COR-L47 (cell line): ENCODE results near the gene SMYD2.

ENCODE experiments used
- DNase-seq: peaks from one replicate; lab custom pipeline; 2025; lab: John Stamatoyannopoulos, UW

Gene SMYD2, protein sequence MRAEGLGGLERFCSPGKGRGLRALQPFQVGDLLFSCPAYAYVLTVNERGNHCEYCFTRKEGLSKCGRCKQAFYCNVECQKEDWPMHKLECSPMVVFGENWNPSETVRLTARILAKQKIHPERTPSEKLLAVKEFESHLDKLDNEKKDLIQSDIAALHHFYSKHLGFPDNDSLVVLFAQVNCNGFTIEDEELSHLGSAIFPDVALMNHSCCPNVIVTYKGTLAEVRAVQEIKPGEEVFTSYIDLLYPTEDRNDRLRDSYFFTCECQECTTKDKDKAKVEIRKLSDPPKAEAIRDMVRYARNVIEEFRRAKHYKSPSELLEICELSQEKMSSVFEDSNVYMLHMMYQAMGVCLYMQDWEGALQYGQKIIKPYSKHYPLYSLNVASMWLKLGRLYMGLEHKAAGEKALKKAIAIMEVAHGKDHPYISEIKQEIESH

DNA sequence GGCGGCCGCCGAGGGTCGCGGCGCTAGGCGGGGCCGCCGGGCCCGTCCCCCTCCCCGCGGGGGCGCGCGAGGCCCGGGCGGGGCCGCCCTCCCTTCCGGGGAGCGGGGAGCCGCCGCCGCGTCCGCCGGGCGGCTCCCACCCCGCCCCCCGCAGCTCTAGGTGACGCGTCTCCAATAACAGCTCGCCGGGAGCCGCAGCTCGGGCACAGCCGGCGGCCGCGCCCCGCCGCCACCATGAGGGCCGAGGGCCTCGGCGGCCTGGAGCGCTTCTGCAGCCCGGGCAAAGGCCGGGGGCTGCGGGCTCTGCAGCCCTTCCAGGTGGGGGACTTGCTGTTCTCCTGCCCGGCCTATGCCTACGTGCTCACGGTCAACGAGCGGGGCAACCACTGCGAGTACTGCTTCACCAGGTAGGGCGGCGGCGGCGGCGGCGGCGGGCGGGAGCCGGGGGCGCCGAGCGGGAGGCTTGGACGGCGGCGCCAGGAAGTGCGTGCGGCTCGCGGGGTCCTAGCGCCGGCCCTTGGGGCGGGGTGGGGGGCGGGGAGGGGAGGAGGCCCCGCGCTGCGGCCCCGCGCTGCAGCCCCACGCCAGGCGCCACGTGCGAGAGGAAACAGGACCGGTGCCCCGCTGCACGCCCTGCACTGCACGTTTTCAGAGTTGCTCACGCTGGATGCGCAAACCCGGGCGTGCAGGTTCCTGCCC is at the start of gene SMYD2:
Gene SMYD2 (plus strand): TSS at position 139 of the 699 bp plus-strand sequence. CDS start 96 bp downstream, at position 235.
- DNase-seq, result peak; percentile 88

DNA sequence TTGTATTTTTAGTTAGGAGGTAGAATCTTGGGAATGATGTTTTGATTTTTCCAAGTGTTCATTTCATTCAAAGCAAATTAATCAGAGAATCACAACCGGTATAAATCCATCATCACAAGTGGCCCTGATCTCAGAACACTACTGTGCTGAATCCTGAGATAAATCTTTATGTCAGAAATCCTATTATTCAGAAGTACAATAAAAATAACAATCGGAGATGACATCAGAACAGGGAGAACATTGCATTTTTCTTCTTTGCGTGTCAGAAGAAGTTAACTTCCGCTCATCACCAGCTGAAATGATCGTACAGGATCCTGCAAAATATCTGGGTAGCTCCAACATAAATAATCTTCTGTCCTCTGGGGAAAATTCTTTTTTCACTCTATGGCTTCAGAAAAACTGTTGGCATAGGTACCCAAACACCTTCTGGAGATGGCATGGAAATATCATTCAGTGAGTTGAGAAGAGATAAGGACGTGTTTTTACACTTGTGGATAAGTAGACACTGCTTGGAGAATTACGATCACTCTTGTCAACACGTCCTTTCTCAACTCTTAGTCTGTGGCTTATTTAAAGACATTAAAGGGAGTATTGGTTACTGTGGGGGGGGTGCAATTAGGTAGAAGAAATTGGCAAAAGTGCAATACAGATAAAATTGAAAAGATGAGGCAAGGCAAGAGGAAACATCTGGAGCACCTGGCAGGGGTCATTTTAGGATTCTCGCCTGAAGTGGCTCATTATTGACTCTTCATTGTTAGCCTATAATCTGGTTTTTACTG is 46.9 kb upstream of the SMYD2 start:
- no peak for DNase-seq

DNA sequence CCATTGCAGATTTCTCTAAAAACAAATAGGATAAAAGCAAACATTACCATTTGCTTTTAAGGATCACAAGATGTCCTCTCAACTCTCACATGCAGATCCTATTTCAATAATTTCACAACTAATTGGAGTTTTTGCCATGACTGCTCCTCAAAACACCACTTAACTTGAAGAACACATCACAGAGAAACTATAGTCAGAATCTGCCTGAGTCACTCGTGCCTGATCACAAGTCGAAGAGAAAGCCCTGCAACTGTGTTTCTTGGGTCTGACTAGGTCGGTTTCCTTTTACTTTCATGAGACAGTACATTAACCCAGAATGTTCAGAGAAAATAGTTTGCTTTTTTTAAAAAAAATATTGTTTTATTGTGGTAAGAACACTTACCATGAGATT is 46.3 kb upstream of the SMYD2 start:
- DNase-seq, result peak; percentile 59

DNA sequence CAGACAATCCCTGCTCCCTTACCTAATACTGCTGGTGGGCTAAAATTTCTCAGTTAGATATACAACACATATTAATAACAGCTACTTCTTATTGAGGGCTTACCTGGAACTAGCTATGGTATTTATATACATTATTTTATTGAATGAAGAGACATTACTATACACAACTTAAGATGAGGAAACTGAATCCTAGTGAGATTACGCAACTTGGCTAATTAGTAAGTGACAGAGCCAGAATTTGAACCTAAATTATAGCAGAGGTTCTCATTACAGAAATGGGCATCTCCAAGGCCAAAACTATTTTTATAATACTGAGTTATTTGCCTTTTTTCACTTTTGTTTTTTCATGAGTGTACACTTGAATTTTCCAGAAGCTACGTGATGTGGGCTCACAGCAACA is 44.5 kb upstream of the SMYD2 start:
- no peak for DNase-seq

DNA sequence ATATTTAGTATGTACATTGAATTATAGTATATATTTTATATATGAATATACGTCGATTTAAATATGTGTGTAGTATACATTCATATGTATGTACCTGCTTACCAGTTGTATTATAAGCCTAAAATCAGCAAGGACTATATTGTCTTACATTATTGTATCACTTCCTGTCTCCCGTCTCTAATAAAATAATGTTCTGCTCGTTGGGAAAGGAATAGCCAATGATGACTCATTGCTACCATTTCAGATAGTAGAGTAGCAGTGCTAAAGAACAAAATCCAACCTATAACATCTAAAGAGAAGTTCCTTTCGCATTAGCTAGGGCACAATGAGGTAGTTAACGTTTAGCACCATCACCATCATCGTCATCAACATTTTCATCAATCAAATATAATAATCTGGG is 39.9 kb upstream of the SMYD2 start:
- no peak for DNase-seq

DNA sequence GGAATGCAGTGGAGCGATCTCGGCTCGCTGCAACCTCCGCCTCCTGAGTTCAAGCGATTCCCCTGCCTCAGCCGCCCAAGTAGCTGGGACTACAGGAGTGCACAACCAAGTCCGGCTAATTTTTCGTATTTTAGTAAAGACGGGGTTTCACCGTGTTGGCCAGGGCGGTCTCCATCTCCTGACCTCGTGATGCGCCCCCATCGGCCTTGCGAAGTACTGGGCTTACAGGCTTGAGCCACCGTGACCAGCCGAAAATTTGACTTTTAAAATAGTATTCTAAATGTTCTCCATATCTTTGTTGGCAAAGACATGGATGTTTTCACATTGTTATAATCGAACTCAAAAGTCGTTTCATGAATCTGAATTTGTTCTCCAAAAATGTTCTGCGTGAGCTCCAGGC is 36.7 kb upstream of the SMYD2 start:
- no peak for DNase-seq

DNA sequence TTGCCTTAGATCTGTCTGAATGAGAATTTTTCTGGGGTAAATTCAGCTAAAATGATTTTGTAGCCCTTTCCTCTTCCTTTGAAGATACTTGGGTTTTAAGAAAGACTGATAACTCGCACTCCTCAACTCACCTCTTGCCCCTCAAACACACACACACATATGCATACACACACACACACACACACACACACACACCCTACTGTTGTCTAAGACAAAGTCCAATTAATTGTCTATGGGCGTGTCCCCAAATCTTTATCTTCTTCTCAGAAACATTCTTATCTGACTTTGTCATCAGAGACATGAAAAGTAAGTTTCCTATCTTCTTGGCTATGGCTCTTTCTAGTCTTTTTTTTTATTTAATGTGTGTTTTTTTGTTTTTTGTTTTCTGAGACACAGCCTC is 36.1 kb upstream of the SMYD2 start:
- no peak for DNase-seq

DNA sequence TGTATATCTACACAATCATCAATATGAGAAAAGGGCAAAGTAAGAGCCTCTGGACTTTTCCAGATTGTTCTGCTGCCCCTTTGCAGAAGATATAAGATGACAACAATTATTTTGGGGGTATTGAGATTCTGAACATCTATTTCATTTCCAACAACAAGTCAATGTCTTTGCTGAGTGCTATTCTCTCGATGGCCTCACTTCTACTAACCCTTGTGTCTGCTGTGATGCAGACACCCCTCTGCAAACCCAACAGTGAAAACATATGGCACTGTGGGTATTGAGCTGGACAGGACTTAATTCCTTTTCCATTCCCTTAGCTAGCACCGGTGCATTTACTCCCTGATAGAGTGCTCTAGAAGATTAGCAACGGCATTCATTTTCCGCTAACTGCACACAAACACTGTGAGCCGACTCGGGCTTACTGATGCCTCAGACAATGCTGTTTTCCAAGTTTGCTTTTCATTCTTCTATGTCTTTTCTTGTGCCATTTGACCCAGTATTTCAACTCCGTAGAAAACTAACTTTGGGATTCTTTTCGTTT is 33.4 kb upstream of the SMYD2 start:
- no peak for DNase-seq

DNA sequence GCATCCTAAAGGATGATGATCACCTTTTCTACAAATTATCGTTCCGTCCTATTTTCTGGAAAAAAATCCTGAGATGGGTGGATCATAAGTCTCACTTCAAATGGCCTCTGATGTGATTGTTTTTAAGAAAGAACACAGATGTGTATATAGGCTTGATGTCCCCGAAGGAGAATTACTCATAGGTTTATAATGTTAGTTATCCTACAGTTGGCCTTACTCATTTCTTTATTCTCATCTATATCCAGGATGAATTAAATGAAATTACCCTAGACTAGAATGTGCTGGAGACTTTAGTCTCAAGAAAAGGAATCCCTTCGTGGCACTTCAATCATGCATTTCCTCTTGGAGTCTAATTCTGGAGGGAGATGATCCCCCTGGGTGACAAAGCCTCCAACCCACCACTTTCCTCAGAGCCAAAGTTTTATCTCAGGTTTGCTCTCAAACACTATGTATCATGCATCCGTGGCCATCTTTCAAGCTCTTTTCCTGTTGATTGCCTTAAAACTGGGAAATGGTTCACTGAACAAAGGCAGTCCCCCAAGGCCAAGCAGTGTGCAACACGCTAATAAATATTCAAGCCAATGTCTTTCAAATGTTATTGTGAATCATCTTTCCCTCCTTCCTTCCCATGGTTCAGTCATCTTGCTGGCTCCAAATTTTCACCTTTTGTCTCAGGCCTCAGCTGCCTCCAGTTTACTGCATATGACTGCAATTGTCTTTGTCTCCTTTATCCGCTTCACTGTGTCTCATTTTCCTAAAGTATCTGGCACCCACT is 32.5 kb upstream of the SMYD2 start:
- DNase-seq, result no peak

DNA sequence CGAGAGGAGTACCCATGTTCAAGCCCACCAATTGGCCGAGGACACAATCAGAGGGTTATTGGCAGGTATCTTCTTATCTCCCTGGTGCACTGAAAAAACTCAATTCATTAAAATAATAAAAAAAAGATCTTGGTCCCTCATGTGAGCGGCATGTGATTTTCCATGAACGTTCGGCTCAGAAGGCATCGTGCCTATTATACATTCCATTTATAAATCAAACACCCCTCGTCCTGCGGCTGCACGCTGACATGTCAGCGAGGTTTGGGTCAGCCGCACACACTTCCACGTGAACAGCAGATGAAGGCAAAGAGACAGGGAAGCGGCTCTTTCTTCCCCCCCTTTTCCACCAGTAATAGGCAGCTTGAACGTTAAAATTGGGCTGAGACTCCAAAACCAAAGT is 31.3 kb upstream of the SMYD2 start:
- no peak for DNase-seq

DNA sequence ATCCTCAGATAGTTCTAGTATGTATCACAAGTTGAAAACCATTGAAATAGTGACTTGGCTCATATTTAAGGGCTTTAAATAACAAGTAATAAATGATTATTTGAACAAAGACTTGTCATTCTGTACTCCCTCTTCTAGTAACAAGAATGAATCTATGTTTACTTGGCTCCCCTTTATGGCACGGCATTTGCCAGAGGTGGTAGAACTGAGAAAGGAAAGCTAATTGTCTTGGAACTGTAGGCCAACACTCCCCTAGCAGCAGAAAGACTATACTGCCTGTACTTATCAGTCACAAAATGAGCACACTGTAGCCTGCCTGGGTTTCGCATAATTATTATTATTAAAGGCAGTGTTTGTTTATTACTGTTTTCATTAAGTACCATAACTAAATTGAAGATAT is 29.6 kb upstream of the SMYD2 start:
- no peak for DNase-seq

DNA sequence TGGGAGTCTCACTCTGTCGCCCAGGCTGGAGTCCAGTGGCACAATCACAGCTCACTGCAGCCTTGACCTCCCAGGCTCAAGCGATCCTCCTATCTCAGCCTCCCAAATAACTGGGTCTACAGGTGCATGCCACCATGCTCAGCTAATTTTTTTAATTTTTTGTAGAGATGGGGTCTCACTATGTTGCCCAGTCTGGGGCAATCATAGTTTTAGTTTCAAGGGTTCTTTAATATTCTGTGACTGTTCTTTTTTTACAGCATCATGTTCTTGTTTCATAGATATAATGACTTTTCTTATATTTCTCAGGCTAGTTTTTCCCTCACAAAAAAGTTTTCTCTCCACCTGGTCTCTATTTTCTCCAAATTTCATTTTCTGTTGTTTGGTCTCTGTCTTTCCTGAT is 25.4 kb upstream of the SMYD2 start:
- no peak for DNase-seq

DNA sequence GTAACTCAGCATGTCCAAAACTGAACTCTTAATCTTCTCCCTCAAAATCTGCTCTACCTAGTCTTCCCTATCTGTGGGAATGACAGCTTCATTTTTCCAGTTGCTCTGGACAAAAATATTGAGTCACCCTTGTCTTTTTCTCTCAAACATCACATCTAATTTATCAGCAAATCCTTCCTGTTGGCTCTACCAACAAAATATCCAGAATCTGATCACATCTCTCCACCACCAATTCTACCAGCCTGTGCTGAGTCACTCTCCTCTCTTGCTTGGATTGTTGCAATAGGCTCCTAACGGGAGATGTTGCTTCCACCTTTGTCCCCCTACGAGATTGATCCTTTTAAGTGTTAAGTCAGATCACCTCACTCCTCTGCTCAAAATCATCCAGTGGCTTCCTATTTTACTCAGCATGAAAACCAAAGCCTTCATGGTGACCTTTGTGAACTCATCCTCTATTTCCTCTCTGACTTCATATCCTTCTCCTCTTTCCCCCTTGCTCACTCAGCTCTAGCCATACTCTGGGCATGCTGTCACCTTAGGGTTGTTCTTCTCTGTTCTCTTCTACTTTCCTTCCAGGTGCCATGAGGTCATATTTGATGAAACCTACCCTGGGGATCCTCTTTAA is 21.5 kb upstream of the SMYD2 start:
- DNase-seq, result no peak

DNA sequence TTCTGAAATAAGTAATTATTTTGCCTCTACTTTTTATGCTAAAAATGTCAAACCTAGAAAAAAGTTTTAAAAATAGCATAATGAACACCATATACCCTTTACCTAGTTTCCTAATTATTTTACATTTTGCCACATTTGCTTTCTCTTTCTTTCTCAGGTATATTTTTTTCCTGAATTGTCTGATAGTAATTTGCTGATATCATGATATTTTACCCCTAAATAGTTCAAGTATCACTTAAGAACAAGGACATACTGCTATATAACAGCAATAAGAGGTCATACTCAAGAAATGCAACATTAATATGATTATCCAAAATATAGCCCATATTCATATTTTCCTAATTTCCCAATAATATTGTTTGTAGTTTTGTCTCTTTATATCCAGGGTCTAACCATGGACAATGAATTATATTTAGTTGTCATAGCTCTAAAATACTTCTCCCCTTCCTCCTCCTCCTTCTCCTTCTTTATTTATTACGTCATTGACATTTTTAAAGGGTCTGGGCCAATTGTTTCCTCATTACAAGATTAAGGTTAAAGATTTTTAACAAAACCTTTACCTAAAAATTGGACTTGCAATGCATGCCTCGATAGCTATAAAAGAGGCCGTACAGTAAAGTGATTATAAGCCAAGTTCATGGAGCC is 20.3 kb upstream of the SMYD2 start:
- DNase-seq, result no peak

DNA sequence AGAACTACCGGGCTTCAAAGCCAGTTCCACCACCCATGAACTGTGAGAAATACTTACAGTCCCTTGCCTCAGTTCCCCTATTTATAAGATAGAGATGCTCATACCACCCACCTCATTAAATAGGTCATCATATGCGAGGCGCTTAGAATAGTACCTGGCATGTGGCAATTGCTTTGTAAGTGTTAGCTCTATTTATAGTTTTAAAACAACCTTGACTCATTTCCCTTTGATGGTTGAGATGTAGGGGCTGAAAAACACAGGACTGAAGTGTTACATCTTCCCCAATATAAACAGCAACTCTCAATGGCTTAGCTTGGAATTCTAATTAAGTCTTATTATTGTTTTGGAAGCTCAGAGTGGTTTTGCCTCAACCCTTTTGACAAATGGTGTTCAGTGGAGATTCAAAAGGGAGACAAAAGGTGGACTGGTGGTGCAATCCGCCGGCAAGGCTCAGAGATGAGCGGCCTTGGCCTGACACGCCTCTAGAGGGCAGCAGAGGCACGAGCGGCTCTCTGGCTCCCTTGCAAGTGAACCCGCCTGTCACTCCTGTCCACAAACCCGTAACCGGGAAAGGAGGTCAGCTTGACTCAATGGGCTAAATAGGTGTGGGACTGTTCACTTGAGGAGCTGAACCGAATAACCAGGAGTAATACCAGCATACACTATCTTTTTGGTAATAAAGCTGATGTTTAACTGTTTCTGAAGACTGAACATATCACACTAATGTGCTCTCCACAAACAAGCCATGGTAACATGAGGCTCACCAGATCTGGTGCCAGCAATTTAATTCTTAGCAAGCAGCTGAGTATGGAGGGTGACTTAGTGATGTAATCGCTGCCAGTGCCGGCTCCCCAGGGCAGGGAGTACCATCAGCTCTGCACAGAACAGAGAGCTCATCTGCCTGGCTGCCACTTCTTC is 19.5 kb upstream of the SMYD2 start:
- peak; percentile 62 for DNase-seq

DNA sequence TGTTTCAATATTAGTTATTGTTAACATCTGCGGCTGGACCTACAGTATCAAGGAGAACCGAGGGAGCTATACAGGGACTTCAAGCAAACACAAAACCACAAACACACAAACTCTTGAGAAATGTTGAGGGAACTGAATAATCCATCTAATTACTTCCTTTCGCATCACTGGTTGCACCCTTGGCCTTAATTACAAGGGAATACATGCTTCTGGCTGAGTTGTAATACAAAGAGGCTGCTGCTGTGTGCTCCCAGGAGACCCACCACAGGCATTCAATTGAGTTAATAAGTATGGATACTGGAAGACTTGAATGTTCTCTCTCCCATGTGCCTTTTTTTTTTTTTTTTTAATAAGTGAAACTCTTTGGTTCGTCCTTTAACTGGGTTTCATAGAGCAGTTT is 16.8 kb upstream of the SMYD2 start:
- peak; percentile 26 for DNase-seq

DNA sequence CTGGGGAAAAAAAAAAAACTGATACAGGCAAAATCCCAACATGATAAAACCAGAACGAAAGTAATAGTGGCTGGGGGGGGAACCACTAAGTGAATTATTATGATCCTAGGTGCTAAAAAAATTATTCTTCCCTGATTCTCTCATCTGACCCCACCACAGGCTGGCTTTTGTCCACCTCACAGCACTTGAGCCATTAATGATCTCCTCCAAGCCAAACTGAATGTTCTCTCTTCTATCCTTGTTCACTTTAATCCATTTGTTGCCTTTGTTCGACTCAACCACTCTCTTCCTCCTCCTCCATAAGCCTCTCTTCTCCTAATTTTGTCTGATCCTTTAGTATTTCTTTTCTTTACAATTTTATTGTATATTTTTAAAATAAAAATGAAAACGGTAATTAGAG is 16.0 kb upstream of the SMYD2 start:
- no peak for DNase-seq

DNA sequence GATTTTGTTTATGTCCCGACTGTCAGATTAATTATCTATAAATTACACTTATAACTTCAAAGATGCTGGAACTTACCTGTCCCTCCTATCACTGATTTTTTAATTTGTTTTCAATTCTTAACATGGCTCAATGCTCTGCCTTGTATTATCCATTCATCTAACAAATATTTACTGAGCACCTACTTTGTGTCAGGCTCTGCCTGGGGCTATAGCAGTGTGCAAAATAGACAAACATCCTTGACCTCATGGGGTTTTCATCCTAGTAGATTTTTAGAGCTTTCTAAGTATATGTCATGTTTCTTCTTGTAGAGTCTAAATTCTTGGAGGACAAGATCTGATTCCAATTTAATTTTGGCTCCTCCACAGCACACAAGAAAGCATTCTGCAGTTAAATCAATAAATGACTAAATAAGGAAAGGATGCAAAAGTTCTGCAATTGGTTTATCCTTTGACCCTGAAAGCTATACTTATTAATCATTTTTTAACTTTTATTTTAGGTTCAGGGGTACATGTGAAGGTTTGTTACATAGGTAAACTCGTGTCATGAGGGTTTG is 10.8 kb upstream of the SMYD2 start:
- no peak for DNase-seq

DNA sequence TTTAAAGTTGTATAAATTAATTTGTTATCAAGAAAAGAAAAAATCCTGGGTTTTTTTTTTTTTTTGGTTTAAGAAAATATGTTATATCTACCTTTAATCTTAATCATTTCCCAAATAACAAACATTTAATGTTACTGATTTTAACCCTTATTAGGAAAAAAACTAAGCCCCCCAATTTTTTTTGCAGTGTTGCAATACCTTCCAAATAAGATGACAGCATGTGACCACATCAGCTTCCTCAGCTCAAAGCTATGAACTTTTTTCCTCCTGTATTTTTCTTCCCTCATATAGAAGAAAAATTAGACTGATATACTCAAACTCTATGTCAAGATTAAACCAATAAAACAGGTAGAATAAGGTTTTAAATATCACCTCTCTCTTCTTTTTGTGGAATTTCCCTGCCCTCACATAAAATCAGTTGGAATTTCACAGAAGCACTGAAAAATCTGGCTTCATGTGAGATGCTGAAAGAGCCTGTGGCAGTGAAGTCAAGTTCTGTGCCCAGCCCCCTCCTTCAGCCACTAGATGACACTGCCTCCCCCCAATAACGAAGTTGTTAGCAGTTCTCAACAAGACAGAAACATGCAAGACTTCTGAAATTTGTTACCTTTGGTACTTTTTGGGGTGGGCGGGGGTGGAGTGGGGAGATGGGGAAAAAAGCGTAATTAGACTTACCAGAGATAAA is 9.6 kb upstream of the SMYD2 start:
- DNase-seq, result no peak
